Islet of Langerhans (tissue), 1 donor: Measurements from ENCODE around the gene EZH1.

ENCODE experiments used
- FAIRE-seq: peaks from one replicate; lab custom pipeline; 2011; peaks lifted over from hg19 to GRCh38; lab: Jason Lieb, UNC

The EZH1 gene

GRCh38 chr17:42682722-42683403 lies 62.0 kb downstream of the EZH1 start:
- no peak for FAIRE-seq

GRCh38 chr17:42681976-42682721 lies 62.7 kb downstream of the EZH1 start, which contains the start of gene CNTNAP1:
TSS of gene CNTNAP1 (plus strand) at chr17:42682531. CDS start at chr17:42682830, 299 bp downstream.
- no peak for FAIRE-seq

GRCh38 chr17:42680331-42680808 lies 64.5 kb downstream of the EZH1 start:
- FAIRE-seq, result no peak

- no peak for FAIRE-seq
Observed at GRCh38 chr17:42679492-42680330, 65.1 kb downstream of the EZH1 start.

GRCh38 chr17:42678951-42679491 lies 65.8 kb downstream of the EZH1 start:
- FAIRE-seq, result no peak

GRCh38 chr17:42677921-42678781 lies 66.7 kb downstream of the EZH1 start:
- FAIRE-seq, result no peak

GRCh38 chr17:42677012-42677857 lies 67.6 kb downstream of the EZH1 start:
- FAIRE-seq, result peak; percentile 87

- FAIRE-seq, result no peak
Observed at GRCh38 chr17:42676424-42677011, 68.3 kb downstream of the EZH1 start, which contains the start of gene PLEKHH3. TSS of gene PLEKHH3 (minus strand) at chr17:42676994. CDS start at chr17:42676563, 431 bp downstream.

GRCh38 chr17:42675965-42676423 lies 68.8 kb downstream of the EZH1 start:
- FAIRE-seq, result no peak

GRCh38 chr17:42675348-42675964 lies 69.4 kb downstream of the EZH1 start:
- no peak for FAIRE-seq

GRCh38 chr17:42674755-42675347 lies 70.0 kb downstream of the EZH1 start:
- FAIRE-seq, result no peak

- FAIRE-seq, result no peak
Observed at GRCh38 chr17:42673885-42674754, 70.7 kb downstream of the EZH1 start.

GRCh38 chr17:42673266-42673884 lies 71.5 kb downstream of the EZH1 start:
- no peak for FAIRE-seq

GRCh38 chr17:42672038-42672437 lies 72.8 kb downstream of the EZH1 start:
- no peak for FAIRE-seq

GRCh38 chr17:42670789-42671657 lies 73.8 kb downstream of the EZH1 start:
- FAIRE-seq, result no peak
